HG03097 (cell line): Measurements from ENCODE around the gene ACKR4.
"Not testable (repeated sequence)": the region's sequence is repeated elsewhere in the genome, so short reads cannot be mapped to it uniquely, and the experiment has no call there.

ENCODE experiments used
- ATAC-seq: cut with Tn5 transposase; IDR thresholded peaks from one replicate; pipeline ENCODE4 v1.9.1; 2021; ENCODE audit not compliant: unreplicated experiment, low FRiP score

ACKR4 gene

GRCh38 chr3:132596816-132597433 is at the start of gene ACKR4:
Gene ACKR4 (plus strand): TSS chr3:132597270. CDS start chr3:132600398, 3,128 bp downstream.
- no peak for ATAC-seq

GRCh38 chr3:132549169-132549568 is 47.9 kb upstream of the ACKR4 start:
- ATAC-seq = no peak

GRCh38 chr3:132549890-132550578 is 47.0 kb upstream of the ACKR4 start:
- peak; percentile 66 for ATAC-seq

- ATAC-seq = no peak
These were observed 46.3 kb upstream of the ACKR4 start for GRCh38 chr3:132550579-132551305.

- ATAC-seq = no peak
These were observed 43.2 kb upstream of the ACKR4 start for GRCh38 chr3:132553826-132554225.

- no peak for ATAC-seq
These were observed 42.6 kb upstream of the ACKR4 start for GRCh38 chr3:132554437-132554836.

GRCh38 chr3:132555306-132556035 is 41.6 kb upstream of the ACKR4 start:
- ATAC-seq = no peak

GRCh38 chr3:132556036-132556386 is 41.1 kb upstream of the ACKR4 start:
- not testable (repeated sequence) for ATAC-seq

GRCh38 chr3:132556508-132557159 is 40.4 kb upstream of the ACKR4 start:
- no peak for ATAC-seq

- no peak for ATAC-seq
These were observed 36.1 kb upstream of the ACKR4 start for GRCh38 chr3:132561003-132561402.

- no peak for ATAC-seq
These were observed 33.5 kb upstream of the ACKR4 start for GRCh38 chr3:132563420-132564069.

GRCh38 chr3:132564070-132564465 is 33.0 kb upstream of the ACKR4 start:
- ATAC-seq = no peak

GRCh38 chr3:132568422-132568821 is 28.6 kb upstream of the ACKR4 start:
- no peak for ATAC-seq

- no peak for ATAC-seq
These were observed 27.9 kb upstream of the ACKR4 start for GRCh38 chr3:132569153-132569552.

GRCh38 chr3:132569580-132569979 is 27.5 kb upstream of the ACKR4 start:
- no peak for ATAC-seq

- no peak for ATAC-seq
These were observed 27.1 kb upstream of the ACKR4 start for GRCh38 chr3:132570016-132570415.

GRCh38 chr3:132573797-132574211 is 23.3 kb upstream of the ACKR4 start:
- no peak for ATAC-seq

- ATAC-seq = no peak
These were observed 9.7 kb upstream of the ACKR4 start for GRCh38 chr3:132587401-132587800.

- no peak for ATAC-seq
These were observed 4.9 kb upstream of the ACKR4 start for GRCh38 chr3:132592216-132592615.
